ENCODE data around the gene L3MBTL3.

L3MBTL3 gene

DNA sequence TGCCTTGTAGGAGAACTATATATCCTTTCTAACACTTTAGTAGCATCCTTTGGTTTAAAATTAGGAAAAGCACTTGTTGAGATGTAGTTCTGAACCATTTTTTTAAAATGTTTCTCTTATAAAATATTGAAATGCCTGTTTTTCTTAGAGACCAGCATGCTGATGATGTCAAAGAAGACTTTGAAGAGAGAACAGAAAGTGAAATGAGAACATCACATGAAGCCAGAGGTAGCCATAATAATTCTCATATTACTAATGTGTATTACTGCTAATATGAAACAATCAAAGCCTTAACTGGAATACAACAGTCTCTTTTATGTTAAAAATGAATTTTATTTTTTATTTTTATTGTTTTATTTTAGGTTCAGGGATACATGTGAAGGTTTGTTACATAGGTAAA lies 102.3 kb downstream of the L3MBTL3 start:
- no peak for TF ChIP-seq ZFX (IDR thresholded peaks at IDR 0.05)
- TF ChIP-seq, protein P1, sequence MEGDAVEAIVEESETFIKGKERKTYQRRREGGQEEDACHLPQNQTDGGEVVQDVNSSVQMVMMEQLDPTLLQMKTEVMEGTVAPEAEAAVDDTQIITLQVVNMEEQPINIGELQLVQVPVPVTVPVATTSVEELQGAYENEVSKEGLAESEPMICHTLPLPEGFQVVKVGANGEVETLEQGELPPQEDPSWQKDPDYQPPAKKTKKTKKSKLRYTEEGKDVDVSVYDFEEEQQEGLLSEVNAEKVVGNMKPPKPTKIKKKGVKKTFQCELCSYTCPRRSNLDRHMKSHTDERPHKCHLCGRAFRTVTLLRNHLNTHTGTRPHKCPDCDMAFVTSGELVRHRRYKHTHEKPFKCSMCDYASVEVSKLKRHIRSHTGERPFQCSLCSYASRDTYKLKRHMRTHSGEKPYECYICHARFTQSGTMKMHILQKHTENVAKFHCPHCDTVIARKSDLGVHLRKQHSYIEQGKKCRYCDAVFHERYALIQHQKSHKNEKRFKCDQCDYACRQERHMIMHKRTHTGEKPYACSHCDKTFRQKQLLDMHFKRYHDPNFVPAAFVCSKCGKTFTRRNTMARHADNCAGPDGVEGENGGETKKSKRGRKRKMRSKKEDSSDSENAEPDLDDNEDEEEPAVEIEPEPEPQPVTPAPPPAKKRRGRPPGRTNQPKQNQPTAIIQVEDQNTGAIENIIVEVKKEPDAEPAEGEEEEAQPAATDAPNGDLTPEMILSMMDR (conservative IDR thresholded peaks at IDR 0.05), result no peak
- H3K27ac ChIP-seq, result no peak overlapping the region

DNA sequence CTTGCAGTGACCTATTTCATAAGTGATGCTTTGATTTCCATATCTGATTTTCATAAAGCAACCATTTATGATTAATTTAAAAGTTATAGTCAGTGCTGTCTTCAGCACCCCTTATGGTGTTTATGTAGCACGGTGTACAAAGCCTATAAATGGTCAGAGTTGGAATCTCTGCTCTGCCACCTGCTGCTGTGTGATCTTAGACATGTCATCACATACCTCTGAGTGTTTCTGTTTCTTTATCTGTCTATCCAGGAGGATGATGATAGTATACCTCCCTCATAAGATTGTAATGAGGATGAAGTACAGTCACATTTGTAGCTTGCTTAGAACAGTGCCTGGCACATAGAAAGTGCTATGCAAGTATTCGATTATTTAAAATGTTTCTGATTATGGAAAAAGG lies 103.9 kb downstream of the L3MBTL3 start:
- TF ChIP-seq ZFX (IDR thresholded peaks at IDR 0.05), result no peak
- TF ChIP-seq, protein P1 (conservative IDR thresholded peaks at IDR 0.05), result no peak

DNA sequence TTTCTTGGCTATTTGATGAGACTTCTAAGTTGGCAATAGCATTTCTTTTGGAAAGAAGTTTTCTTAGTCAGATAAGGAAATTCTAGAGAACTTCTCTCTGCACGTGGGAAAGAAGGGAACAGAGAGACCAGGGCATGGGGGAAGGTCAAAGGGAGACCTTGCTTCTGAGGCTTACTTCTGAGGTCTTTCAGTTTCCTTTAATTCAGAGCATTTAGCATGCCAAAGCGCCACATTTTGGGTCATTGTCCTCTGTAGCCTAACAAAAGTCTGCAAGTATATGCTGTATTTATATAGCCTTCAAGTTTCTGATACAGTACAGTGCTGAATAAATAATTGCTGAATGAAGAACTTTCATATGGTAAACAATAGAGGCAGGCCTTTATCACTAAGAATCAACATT lies 108.8 kb downstream of the L3MBTL3 start:
- no peak overlapping the region for H3K27ac ChIP-seq
- TF ChIP-seq, protein P1 (conservative IDR thresholded peaks at IDR 0.05), result no peak
- no peak for TF ChIP-seq ZFX (IDR thresholded peaks at IDR 0.05)

More for the DNA sequence above, 103.9 kb downstream of the L3MBTL3 start:
- H3K27ac ChIP-seq, result no peak overlapping the region

DNA sequence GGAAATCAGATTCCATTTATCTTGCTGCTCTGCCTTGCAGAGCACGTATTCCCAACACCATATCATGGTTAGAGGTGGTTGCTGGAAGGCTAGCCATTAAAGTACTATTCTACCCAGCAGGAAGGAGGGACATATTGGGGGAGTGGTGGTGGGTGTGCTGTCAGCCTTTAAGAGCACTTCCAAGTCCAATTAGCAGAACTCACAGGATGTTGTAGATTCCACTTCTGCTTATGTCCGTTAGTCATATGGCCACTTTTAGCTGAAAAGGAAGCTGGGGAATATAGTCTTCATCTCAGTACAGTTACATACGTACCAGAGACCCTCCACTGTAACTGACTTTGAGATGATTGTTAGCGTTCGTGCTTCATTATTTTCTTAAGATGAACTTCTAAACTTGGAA lies 109.9 kb downstream of the L3MBTL3 start:
- H3K27ac ChIP-seq, result no peak overlapping the region
- TF ChIP-seq, protein P1 (conservative IDR thresholded peaks at IDR 0.05), result no peak
- no peak for TF ChIP-seq ZFX (IDR thresholded peaks at IDR 0.05)

DNA sequence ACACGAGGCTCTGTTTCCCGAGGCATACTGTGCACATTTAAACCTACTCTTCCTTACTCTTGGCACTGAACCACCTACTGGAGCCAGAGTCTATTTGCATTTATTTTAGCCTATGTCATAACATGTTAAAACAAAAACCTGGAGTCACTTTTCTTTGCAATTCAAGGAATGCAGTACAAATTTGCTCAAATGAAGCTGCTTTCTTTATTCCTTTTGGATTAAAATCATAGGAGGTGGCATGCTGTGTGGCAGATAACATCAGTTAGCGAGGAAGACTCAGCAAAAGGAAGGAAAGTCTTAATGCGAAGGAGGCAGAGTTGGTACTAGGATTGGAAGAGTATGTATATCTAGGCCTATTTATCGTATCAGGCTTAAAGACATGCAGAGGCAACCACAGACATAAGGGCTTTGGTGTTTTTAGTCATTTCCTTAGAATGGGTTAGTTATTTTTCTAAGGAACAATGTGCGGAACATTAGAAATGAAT lies 111.4 kb downstream of the L3MBTL3 start:
- TF ChIP-seq, protein P1 (conservative IDR thresholded peaks at IDR 0.05), result no peak
- TF ChIP-seq ZFX (IDR thresholded peaks at IDR 0.05), result no peak
- H3K27ac ChIP-seq, result no peak overlapping the region

DNA sequence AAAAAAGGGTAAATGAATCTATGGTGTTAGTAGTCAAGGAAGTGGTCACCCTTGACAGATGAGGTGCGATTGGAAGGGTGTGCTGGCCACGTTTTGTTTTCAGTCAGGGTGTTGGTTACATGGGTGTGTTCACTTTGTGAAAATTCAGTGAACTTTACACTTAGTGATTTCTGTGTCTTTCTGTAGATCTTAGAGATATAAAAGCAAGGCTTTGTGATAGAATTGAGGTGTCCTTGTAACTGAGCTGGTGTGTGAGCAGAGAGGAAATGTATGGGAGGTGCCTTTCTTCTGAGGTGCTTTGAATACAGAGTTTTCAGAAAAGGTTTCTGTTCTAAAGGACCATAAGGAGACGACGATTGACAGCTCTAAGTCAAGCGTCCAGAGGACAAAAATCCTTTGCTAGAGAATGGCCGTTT lies 113.9 kb downstream of the L3MBTL3 start:
- TF ChIP-seq ZFX (IDR thresholded peaks at IDR 0.05), result no peak
- TF ChIP-seq, protein P1 (conservative IDR thresholded peaks at IDR 0.05), result no peak

DNA sequence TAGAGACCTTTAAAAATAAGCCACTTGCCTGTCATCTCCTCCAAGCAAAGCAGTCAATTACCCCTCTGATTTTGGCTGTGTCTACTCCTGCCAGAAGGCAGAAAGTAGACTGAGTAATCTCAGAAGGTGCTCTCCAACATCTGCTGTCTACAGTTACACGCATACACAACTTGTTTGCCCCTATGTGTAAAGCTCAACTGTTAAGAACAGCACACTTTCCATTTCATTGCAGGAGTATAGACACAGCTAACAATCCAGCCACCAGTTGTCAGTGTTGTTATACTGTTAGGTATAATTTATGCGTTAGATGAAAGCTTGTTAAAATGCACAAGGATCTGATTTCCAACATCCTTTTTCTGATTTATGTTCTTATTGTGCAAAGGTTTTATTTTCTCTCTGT lies 116.2 kb downstream of the L3MBTL3 start:
- TF ChIP-seq, protein P1 (conservative IDR thresholded peaks at IDR 0.05), result no peak
- TF ChIP-seq ZFX (IDR thresholded peaks at IDR 0.05), result no peak
- H3K27ac ChIP-seq, result no peak overlapping the region

More for the DNA sequence above, 113.9 kb downstream of the L3MBTL3 start:
- H3K27ac ChIP-seq, result no peak overlapping the region
